Mucosa of rectum (tissue), 2 donors: ENCODE results near the gene SDE2.
A peak's percentile ranks its signal among the peaks of the same experiment; 100 is the strongest.

ENCODE experiments used
- H3K27ac ChIP-seq, 2 donors: one replicate each; pipeline ENCODE4 v1.7.0; 2013; ENCODE audit warnings: inconsistent platforms in 2 of 2, low read depth in 2 of 2, low read length in 2 of 2
- H3K27me3 ChIP-seq, 2 donors: one replicate each; pipeline ENCODE4 v1.7.0; 2013; ENCODE audit warnings: low read length in 2 of 2; ENCODE audit not compliant: control insufficient read depth in 2 of 2, insufficient read depth in 2 of 2
- H3K36me3 ChIP-seq, 2 donors: one replicate each; pipeline ENCODE4 v1.7.0; 2013; ENCODE audit warnings: low read length in 2 of 2; ENCODE audit not compliant: control insufficient read depth in 2 of 2, insufficient read depth in 2 of 2
- H3K4me1 ChIP-seq, 2 donors: one replicate each; pipeline ENCODE4 v1.7.0; 2013; ENCODE audit warnings: low read length in 2 of 2, mild to moderate bottlenecking in 1 of 2; ENCODE audit not compliant: control insufficient read depth in 2 of 2, insufficient read depth in 2 of 2
- H3K4me3 ChIP-seq, 2 donors: one replicate each; pipeline ENCODE4 v1.7.0; 2013; ENCODE audit warnings: low read length in 2 of 2
- H3K9ac ChIP-seq, 2 donors: one replicate each; pipeline ENCODE4 v1.7.0; 2013; ENCODE audit warnings: low read length in 2 of 2, low read depth in 1 of 2, mild to moderate bottlenecking in 1 of 2
- H3K9me3 ChIP-seq, 2 donors: one replicate each; pipeline ENCODE4 v1.7.0; 2013; ENCODE audit warnings: low read length in 2 of 2; ENCODE audit not compliant: control insufficient read depth in 2 of 2
- donor health status: healthy.
- donor health status: Normal muscosa, but diverticular disease.

SDE2 gene

DNA sequence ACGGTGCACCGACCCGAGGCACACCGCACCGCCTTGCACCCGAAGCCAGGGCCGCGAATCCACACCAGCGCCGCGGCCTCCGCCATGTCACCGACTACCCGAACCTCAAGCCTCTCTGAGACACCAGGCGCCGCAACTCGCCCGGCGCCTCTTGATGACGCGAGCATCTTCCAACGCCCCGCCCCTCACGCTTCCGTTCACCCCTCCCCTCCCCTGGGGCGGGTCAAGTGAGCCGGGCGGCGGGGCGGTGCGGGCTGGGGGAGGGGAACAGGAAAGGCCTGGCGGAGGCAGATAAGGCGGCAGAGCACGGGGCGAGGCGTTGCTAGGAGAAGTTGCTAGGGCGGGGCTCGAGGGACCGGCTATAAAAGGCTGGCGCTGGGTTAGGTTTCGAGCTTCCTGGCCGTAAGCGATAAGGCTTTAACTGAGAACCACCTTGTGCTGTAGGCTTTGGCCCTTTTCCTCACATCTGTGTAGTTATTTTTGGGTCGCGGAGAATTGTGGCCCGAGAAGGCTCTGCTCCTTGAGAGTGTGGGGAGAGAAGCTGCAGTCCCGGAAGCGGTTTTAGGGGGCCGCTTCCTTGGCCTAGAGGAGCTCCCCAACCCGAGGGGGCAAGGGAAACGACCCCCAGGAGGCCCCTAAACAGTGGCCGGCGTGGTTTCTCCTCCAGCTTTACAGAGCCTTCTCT is at the start of gene SDE2:
Gene SDE2 (minus strand): TSS at position 117 of the 685 bp plus-strand sequence. CDS start 31 bp downstream, at position 86.
- Histone ChIP-seq H3K4me1 (peaks cover 35 to 39% of the 10 kb centered on the region in 2 donors), H3K27me3 (no peaks in the 10 kb centered on the region), H3K4me3 (peak within 1 kb of the TSS; percentile 87 to 98), H3K9me3 (no peaks in the 10 kb centered on the region), H3K36me3 (peaks cover 9 to 11% of the 10 kb centered on the region in 2 donors), H3K9ac (peak within 1 kb of the TSS; percentile 80 to 94), H3K27ac (peak within 1 kb of the TSS; percentile 96 to 98)

DNA sequence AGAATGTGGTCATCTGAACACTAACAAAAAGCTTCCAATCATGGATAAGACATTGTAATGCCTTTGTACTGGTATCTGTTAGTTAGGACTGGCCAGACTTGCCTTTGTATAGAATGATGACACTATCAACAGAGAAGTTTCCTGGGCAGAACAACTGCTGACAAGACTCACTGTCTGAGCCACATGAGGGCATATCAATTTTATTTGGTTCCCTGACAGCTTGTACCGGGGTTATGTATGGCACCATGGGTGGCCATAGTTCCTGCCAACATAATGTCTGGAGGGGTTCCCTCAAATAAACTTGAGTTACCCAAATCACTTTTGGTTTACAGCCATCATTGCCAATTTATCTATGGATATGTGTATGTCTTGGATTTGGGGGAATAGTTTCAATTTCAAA is 49.7 kb upstream of the SDE2 start:
- Histone ChIP-seq H3K36me3 (no peaks in the 10 kb centered on the region), H3K27me3 (no peaks in the 10 kb centered on the region), H3K9me3 (no peaks in the 10 kb centered on the region), H3K27ac (no peak overlapping the region), H3K4me1 (peaks cover 0 to 8% of the 10 kb centered on the region in 2 donors), H3K4me3 (no peak overlapping the region), H3K9ac (no peak overlapping the region)

DNA sequence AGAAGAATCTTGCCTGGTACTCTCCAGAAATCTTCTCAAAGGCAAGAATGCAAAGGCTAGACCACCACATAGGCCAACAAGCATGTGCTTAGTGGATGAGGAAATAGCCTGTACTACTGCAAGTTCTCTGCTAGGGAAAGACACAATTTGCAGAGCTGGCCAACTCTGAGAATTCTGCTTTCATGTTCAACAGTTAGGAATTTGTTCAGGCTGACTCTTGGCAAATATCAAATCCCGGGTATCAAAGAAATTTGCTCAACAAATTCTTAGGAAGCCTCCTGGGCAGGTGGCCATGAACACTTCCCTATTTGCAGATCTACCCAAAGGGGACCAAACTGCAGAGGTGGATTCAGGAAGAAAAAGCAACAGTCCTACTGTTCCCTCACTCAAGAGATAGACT is 48.4 kb upstream of the SDE2 start:
- no peaks in the 10 kb centered on the region for H3K36me3 ChIP-seq
- no peaks in the 10 kb centered on the region for H3K9me3 ChIP-seq
- H3K9ac ChIP-seq = no peak overlapping the region
- peaks cover 0 to 8% of the 10 kb centered on the region in 2 donors for H3K4me1 ChIP-seq
- no peak overlapping the region for H3K4me3 ChIP-seq
- H3K27me3 ChIP-seq = no peaks in the 10 kb centered on the region
- H3K27ac ChIP-seq = no peak overlapping the region

GRCh38 chr1:226046240-226046639 is 47.1 kb upstream of the SDE2 start:
- Histone ChIP-seq H3K9me3 (no peaks in the 10 kb centered on the region), H3K4me3 (no peak overlapping the region), H3K4me1 (peaks cover 5 to 8% of the 10 kb centered on the region in 2 donors), H3K27ac (no peak overlapping the region), H3K36me3 (no peaks in the 10 kb centered on the region), H3K9ac (no peak overlapping the region), H3K27me3 (no peaks in the 10 kb centered on the region)

GRCh38 chr1:226044514-226045101 is 45.5 kb upstream of the SDE2 start:
- Histone ChIP-seq H3K27me3 (no peaks in the 10 kb centered on the region), H3K27ac (no peak overlapping the region), H3K9me3 (no peaks in the 10 kb centered on the region), H3K4me1 (peaks cover 5 to 8% of the 10 kb centered on the region in 2 donors), H3K9ac (no peak overlapping the region), H3K4me3 (no peak overlapping the region), H3K36me3 (no peaks in the 10 kb centered on the region)

- Histone ChIP-seq H3K9me3 (no peaks in the 10 kb centered on the region), H3K9ac (no peak overlapping the region), H3K27ac (no peak overlapping the region), H3K4me3 (no peak overlapping the region), H3K4me1 (peaks cover 5 to 9% of the 10 kb centered on the region in 2 donors), H3K36me3 (no peaks in the 10 kb centered on the region), H3K27me3 (no peaks in the 10 kb centered on the region)
These were observed 42.3 kb upstream of the SDE2 start for GRCh38 chr1:226041419-226041818.

DNA sequence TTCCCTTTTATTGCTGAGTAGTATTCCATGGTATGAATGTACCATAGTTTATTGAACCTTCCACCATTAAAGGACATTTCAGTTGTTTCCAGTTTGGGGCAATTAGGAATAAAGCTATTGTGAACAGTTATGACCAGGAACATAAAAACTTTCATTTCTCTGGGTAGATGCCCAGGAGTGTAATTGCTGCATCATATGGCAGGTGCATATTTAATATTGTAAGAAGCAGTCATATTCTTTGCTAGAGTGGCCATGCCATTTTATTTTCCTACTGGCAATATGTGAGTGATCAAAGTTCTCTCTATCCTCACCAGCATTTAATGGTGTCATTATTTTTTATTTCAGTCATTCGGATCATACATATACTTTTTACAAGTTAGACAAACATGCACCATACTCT is 39.5 kb upstream of the SDE2 start:
- H3K27me3 ChIP-seq = no peaks in the 10 kb centered on the region
- H3K4me1 ChIP-seq = peaks cover 10 to 20% of the 10 kb centered on the region in 2 donors
- H3K4me3 ChIP-seq = no peak overlapping the region
- H3K27ac ChIP-seq = peak overlapping the region; percentile 3 to 34
- no peak overlapping the region for H3K9ac ChIP-seq
- H3K9me3 ChIP-seq = no peaks in the 10 kb centered on the region
- H3K36me3 ChIP-seq = no peaks in the 10 kb centered on the region

GRCh38 chr1:226035915-226036314 is 36.8 kb upstream of the SDE2 start:
- H3K27me3 ChIP-seq = no peaks in the 10 kb centered on the region
- no peaks in the 10 kb centered on the region for H3K36me3 ChIP-seq
- H3K9me3 ChIP-seq = no peaks in the 10 kb centered on the region
- H3K4me3 ChIP-seq = no peak overlapping the region
- no peak overlapping the region for H3K9ac ChIP-seq
- peak overlapping the region in 1 of 2 donors; percentile 1 for H3K27ac ChIP-seq
- peaks cover 10 to 20% of the 10 kb centered on the region in 2 donors for H3K4me1 ChIP-seq

- H3K27me3 ChIP-seq = no peaks in the 10 kb centered on the region
- H3K36me3 ChIP-seq = no peaks in the 10 kb centered on the region
- no peaks in the 10 kb centered on the region for H3K9me3 ChIP-seq
- peaks cover 17 to 24% of the 10 kb centered on the region in 2 donors for H3K4me1 ChIP-seq
- peak overlapping the region; percentile 12 to 58 for H3K9ac ChIP-seq
- H3K4me3 ChIP-seq = no peak overlapping the region
- peak overlapping the region; percentile 78 to 88 for H3K27ac ChIP-seq
These were observed 35.3 kb upstream of the SDE2 start for GRCh38 chr1:226034482-226034881.

DNA sequence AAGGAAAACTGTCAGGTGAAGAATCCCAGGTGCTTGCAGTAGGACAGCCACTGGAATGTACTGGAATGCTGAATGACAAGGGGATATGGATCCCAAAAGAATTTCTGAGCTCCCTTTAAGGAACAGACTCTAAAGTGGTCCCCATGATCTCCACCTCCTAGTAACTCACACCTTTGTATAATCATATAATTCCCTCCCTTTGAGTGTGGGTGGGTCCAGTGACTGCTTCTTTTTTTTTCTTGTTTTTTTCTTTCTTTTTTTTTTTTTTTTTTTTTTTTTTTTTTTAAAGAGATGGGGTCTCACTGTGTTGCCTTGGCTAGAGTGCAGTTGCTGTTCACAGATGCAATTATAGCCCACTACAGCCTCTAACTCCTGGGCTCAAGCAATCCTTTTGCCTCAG is 34.8 kb upstream of the SDE2 start:
- no peaks in the 10 kb centered on the region for H3K36me3 ChIP-seq
- no peaks in the 10 kb centered on the region for H3K9me3 ChIP-seq
- peaks cover 19 to 27% of the 10 kb centered on the region in 2 donors for H3K4me1 ChIP-seq
- no peak overlapping the region for H3K4me3 ChIP-seq
- peak overlapping the region; percentile 78 to 88 for H3K27ac ChIP-seq
- H3K27me3 ChIP-seq = no peaks in the 10 kb centered on the region
- H3K9ac ChIP-seq = no peak overlapping the region
